ENCODE data around the gene TMC8.

Gene TMC8

DNA sequence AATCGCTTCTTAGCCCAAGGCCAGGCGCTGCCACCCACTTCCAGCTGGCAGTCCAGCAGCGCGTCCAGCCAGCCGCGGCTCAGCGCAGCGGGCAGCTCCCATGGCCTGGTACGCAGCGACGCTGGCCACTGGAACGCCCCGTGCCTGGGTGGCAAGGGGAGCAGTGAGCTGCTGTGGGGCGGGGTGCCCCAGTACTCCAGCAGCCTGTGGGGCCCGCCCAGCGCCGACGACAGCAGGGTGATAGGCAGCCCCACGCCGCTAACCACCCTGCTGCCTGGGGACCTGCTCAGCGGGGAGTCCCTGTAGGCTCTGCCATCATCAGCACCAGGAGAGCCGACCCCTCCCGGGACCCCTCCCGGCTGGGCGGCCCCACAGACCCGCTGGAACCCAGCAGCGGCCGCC lies 26.0 kb upstream of the TMC8 start:
- POLR2A ChIA-PET, result no interaction called here
- Histone ChIP-seq H3K9me3 (ENCODE audit: control insufficient read depth, insufficient read depth, low read depth, low read length) (no peaks in the 10 kb centered on the region), H3K36me3 (ENCODE audit: control insufficient read depth in 2 of 2, insufficient read depth in 1 of 2, low read length in 2 of 2) (peaks cover 3 to 48% of the 10 kb centered on the region in 2 experiments), H3K4me3 (ENCODE audit: low read depth, low read length) (no peak overlapping the region), H3K4me1 (ENCODE audit: control insufficient read depth, insufficient read depth, low read length) (no peaks in the 10 kb centered on the region; the same call in 1 of the 2 replicates), H3K27ac (ENCODE audit: extremely low read depth, low read depth, low read length) (no peak overlapping the region)
- CTCF ChIA-PET, result interaction anchor here (1.3 to 1.6 kb wide), 2 partner anchors 19 to 30 kb away, joined by 6 to 7 read pairs; no protein-coding TSS in a partner anchor
- TF ChIP-seq ZNF521 (tag by site-specific recombination; IDR thresholded peaks at IDR 0.05) (no peak), ZFP3 (tag by site-specific recombination; IDR thresholded peaks at IDR 0.05; ENCODE audit: low read depth) (no peak), ZNF157 (tag by site-specific recombination; IDR thresholded peaks at IDR 0.05) (no peak), EGR2 (tag by site-specific recombination; IDR thresholded peaks at IDR 0.05; ENCODE audit: low read depth) (no peak), ZNF140 (tag by site-specific recombination; IDR thresholded peaks at IDR 0.05) (no peak), GLI2 (tag by site-specific recombination; IDR thresholded peaks at IDR 0.05; ENCODE audit: borderline replicate concordance, low read depth) (no peak), ZNF76 (tag by site-specific recombination; IDR thresholded peaks at IDR 0.05; ENCODE audit: borderline replicate concordance, low read depth) (no peak), ZNF664 (tag by site-specific recombination; IDR thresholded peaks at IDR 0.05) (no peak), SALL2 (tag by site-specific recombination; IDR thresholded peaks at IDR 0.05; ENCODE audit: borderline replicate concordance) (no peak), ZEB2 (tag by site-specific recombination; IDR thresholded peaks at IDR 0.05) (no peak), SCRT2 (tag by site-specific recombination; IDR thresholded peaks at IDR 0.05) (no peak), ZNF221 (tag by site-specific recombination; IDR thresholded peaks at IDR 0.05; ENCODE audit: borderline replicate concordance) (no peak), TRIM28 (IDR thresholded peaks at IDR 0.05; ENCODE audit: borderline replicate concordance, low read length) (no peak), ZNF776 (tag by site-specific recombination; IDR thresholded peaks at IDR 0.05; ENCODE audit: borderline replicate concordance) (no peak)
- TF ChIP-seq, protein P1, sequence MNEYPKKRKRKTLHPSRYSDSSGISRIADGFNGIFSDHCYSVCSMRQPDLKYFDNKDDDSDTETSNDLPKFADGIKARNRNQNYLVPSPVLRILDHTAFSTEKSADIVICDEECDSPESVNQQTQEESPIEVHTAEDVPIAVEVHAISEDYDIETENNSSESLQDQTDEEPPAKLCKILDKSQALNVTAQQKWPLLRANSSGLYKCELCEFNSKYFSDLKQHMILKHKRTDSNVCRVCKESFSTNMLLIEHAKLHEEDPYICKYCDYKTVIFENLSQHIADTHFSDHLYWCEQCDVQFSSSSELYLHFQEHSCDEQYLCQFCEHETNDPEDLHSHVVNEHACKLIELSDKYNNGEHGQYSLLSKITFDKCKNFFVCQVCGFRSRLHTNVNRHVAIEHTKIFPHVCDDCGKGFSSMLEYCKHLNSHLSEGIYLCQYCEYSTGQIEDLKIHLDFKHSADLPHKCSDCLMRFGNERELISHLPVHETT (tag by site-specific recombination; IDR thresholded peaks at IDR 0.05), result no peak
- TF ChIP-seq, protein P2, sequence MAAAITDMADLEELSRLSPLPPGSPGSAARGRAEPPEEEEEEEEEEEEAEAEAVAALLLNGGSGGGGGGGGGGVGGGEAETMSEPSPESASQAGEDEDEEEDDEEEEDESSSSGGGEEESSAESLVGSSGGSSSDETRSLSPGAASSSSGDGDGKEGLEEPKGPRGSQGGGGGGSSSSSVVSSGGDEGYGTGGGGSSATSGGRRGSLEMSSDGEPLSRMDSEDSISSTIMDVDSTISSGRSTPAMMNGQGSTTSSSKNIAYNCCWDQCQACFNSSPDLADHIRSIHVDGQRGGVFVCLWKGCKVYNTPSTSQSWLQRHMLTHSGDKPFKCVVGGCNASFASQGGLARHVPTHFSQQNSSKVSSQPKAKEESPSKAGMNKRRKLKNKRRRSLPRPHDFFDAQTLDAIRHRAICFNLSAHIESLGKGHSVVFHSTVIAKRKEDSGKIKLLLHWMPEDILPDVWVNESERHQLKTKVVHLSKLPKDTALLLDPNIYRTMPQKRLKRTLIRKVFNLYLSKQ (tag by site-specific recombination; IDR thresholded peaks at IDR 0.05; ENCODE audit: borderline replicate concordance), result no peak
- TF ChIP-seq, protein P3, sequence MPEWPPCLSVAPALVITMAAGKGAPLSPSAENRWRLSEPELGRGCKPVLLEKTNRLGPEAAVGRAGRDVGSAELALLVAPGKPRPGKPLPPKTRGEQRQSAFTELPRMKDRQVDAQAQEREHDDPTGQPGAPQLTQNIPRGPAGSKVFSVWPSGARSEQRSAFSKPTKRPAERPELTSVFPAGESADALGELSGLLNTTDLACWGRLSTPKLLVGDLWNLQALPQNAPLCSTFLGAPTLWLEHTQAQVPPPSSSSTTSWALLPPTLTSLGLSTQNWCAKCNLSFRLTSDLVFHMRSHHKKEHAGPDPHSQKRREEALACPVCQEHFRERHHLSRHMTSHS (tag by site-specific recombination; IDR thresholded peaks at IDR 0.05), result no peak
- TF ChIP-seq, protein P4, sequence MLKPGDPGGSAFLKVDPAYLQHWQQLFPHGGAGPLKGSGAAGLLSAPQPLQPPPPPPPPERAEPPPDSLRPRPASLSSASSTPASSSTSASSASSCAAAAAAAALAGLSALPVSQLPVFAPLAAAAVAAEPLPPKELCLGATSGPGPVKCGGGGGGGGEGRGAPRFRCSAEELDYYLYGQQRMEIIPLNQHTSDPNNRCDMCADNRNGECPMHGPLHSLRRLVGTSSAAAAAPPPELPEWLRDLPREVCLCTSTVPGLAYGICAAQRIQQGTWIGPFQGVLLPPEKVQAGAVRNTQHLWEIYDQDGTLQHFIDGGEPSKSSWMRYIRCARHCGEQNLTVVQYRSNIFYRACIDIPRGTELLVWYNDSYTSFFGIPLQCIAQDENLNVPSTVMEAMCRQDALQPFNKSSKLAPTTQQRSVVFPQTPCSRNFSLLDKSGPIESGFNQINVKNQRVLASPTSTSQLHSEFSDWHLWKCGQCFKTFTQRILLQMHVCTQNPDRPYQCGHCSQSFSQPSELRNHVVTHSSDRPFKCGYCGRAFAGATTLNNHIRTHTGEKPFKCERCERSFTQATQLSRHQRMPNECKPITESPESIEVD (tag by site-specific recombination; IDR thresholded peaks at IDR 0.05), result no peak
- TF ChIP-seq, protein P5, sequence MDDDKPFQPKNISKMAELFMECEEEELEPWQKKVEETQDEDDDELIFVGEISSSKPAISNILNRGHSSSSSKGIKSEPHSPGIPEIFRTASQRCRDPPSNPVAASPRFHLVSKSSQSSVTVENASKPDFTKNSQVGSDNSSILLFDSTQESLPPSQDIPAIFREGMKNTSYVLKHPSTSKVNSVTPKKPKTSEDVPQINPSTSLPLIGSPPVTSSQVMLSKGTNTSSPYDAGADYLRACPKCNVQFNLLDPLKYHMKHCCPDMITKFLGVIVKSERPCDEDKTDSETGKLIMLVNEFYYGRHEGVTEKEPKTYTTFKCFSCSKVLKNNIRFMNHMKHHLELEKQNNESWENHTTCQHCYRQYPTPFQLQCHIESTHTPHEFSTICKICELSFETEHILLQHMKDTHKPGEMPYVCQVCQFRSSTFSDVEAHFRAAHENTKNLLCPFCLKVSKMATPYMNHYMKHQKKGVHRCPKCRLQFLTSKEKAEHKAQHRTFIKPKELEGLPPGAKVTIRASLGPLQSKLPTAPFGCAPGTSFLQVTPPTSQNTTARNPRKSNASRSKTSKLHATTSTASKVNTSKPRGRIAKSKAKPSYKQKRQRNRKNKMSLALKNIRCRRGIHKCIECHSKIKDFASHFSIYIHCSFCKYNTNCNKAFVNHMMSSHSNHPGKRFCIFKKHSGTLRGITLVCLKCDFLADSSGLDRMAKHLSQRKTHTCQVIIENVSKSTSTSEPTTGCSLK (tag by site-specific recombination; IDR thresholded peaks at IDR 0.05), result no peak
- TF ChIP-seq, protein P6, sequence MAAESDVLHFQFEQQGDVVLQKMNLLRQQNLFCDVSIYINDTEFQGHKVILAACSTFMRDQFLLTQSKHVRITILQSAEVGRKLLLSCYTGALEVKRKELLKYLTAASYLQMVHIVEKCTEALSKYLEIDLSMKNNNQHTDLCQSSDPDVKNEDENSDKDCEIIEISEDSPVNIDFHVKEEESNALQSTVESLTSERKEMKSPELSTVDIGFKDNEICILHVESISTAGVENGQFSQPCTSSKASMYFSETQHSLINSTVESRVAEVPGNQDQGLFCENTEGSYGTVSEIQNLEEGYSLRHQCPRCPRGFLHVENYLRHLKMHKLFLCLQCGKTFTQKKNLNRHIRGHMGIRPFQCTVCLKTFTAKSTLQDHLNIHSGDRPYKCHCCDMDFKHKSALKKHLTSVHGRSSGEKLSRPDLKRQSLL (tag by site-specific recombination; IDR thresholded peaks at IDR 0.05), result no peak
